HG02885 (cell line): ENCODE data around the gene FRK.
A peak's percentile ranks its signal among the peaks of the same experiment; 100 is the strongest.
"Not testable (repeated sequence)": the region's sequence is repeated elsewhere in the genome, so short reads cannot be mapped to it uniquely, and the experiment has no call there.

Experiments used
- ATAC-seq: cut with Tn5 transposase; IDR thresholded peaks from one replicate; pipeline ENCODE4 v1.9.1; 2021; ENCODE audit warnings: mild to moderate bottlenecking; ENCODE audit not compliant: unreplicated experiment, poor library complexity

FRK gene

GRCh38 chr6:115954740-115955139 is 106.0 kb downstream of the FRK start:
- no peak for ATAC-seq

- ATAC-seq: no peak
Observed at GRCh38 chr6:115948751-115949150, 111.9 kb downstream of the FRK start.

- no peak for ATAC-seq
Observed at GRCh38 chr6:115947966-115948541, 112.6 kb downstream of the FRK start.

- ATAC-seq: no peak
Observed at GRCh38 chr6:115945812-115946211, 114.9 kb downstream of the FRK start.

GRCh38 chr6:115945306-115945705 is 115.4 kb downstream of the FRK start:
- ATAC-seq: no peak

- ATAC-seq: not testable (repeated sequence)
Observed at GRCh38 chr6:115944829-115945228, 115.9 kb downstream of the FRK start.

- ATAC-seq: not testable (repeated sequence)
Observed at GRCh38 chr6:115937502-115937901, 123.2 kb downstream of the FRK start.

- no peak for ATAC-seq
Observed at GRCh38 chr6:115935361-115935760, 125.3 kb downstream of the FRK start.

- ATAC-seq: no peak
Observed at GRCh38 chr6:115934829-115935228, 125.9 kb downstream of the FRK start.

GRCh38 chr6:115934145-115934544 is 126.5 kb downstream of the FRK start:
- ATAC-seq: no peak

GRCh38 chr6:115932481-115932880 is 128.2 kb downstream of the FRK start:
- ATAC-seq: peak; percentile 54

GRCh38 chr6:115928000-115928399 is 132.7 kb downstream of the FRK start:
- ATAC-seq: not testable (repeated sequence)

GRCh38 chr6:115922971-115923370 is 137.7 kb downstream of the FRK start:
- ATAC-seq: no peak

GRCh38 chr6:115914098-115914497 is 146.6 kb downstream of the FRK start:
- ATAC-seq: no peak

GRCh38 chr6:115909923-115910546 is 150.7 kb downstream of the FRK start:
- ATAC-seq: no peak

- peak; percentile 51 for ATAC-seq
Observed at GRCh38 chr6:115908906-115909559, 151.7 kb downstream of the FRK start.

GRCh38 chr6:115905471-115905870 is 155.2 kb downstream of the FRK start:
- ATAC-seq: no peak

GRCh38 chr6:115902436-115902835 is 158.3 kb downstream of the FRK start:
- no peak for ATAC-seq

GRCh38 chr6:115901896-115902295 is 158.8 kb downstream of the FRK start:
- ATAC-seq: no peak

- peak; percentile 71 for ATAC-seq
Observed at GRCh38 chr6:115899730-115900282, 160.9 kb downstream of the FRK start.

GRCh38 chr6:115898246-115898645 is 162.4 kb downstream of the FRK start:
- no peak for ATAC-seq
